ENCODE measurements around the gene KLRF2.

The KLRF2 gene

GRCh38 chr12:9902539-9903228, 21.4 kb downstream of the KLRF2 start:
- DNase-seq (ENCODE audit: low read depth): no peak
- H3K4me3 ChIP-seq (ENCODE audit: low read length): no peak overlapping the region
- TF ChIP-seq CTCF (conservative IDR thresholded peaks at IDR 0.05; ENCODE audit: low read depth, low read length): no peak

GRCh38 chr12:9906873-9907272, 25.6 kb downstream of the KLRF2 start:
- no peak for TF ChIP-seq CTCF (conservative IDR thresholded peaks at IDR 0.05; ENCODE audit: low read depth, low read length)
- no peak overlapping the region for H3K4me3 ChIP-seq (ENCODE audit: low read length)
- DNase-seq (ENCODE audit: low read depth): no peak

GRCh38 chr12:9907769-9908168, 26.5 kb downstream of the KLRF2 start:
- no peak for DNase-seq (ENCODE audit: low read depth)
- no peak overlapping the region for H3K4me3 ChIP-seq (ENCODE audit: low read length)
- no peak for TF ChIP-seq CTCF (conservative IDR thresholded peaks at IDR 0.05; ENCODE audit: low read depth, low read length)

- no peak for DNase-seq (ENCODE audit: low read depth)
- no peak for TF ChIP-seq CTCF (conservative IDR thresholded peaks at IDR 0.05; ENCODE audit: low read depth, low read length)
Observed at GRCh38 chr12:9908350-9908749, 27.1 kb downstream of the KLRF2 start.

GRCh38 chr12:9909724-9910123, 28.4 kb downstream of the KLRF2 start:
- no peak for DNase-seq (ENCODE audit: low read depth)
- no peak for TF ChIP-seq CTCF (conservative IDR thresholded peaks at IDR 0.05; ENCODE audit: low read depth, low read length)
- H3K4me3 ChIP-seq (ENCODE audit: low read length): no peak overlapping the region

More at GRCh38 chr12:9908350-9908749, 27.1 kb downstream of the KLRF2 start:
- H3K4me3 ChIP-seq (ENCODE audit: low read length): no peak overlapping the region

- no peak overlapping the region for H3K4me3 ChIP-seq (ENCODE audit: low read length)
- TF ChIP-seq CTCF (conservative IDR thresholded peaks at IDR 0.05; ENCODE audit: low read depth, low read length): no peak
- no peak for DNase-seq (ENCODE audit: low read depth)
Observed at GRCh38 chr12:9910716-9911421, 29.6 kb downstream of the KLRF2 start.

- no peak for TF ChIP-seq CTCF (conservative IDR thresholded peaks at IDR 0.05; ENCODE audit: low read depth, low read length)
- no peak overlapping the region for H3K4me3 ChIP-seq (ENCODE audit: low read length)
- no peak for DNase-seq (ENCODE audit: low read depth)
Observed at GRCh38 chr12:9911708-9912107, 30.4 kb downstream of the KLRF2 start.
